ENCODE results near the gene GRK5.

Gene GRK5

GRCh38 chr10:119319920-119320258 lies 112.5 kb downstream of the GRK5 start:
- no peak for DNase-seq

- DNase-seq: no peak
Observed at GRCh38 chr10:119320981-119321380, 113.6 kb downstream of the GRK5 start.

GRCh38 chr10:119323085-119324016 lies 116.0 kb downstream of the GRK5 start:
- DNase-seq: no peak

- no peak for DNase-seq
Observed at GRCh38 chr10:119325131-119325530, 117.8 kb downstream of the GRK5 start.

GRCh38 chr10:119326167-119326566 lies 118.8 kb downstream of the GRK5 start:
- DNase-seq: no peak

- no peak for DNase-seq
Observed at GRCh38 chr10:119327096-119327745, 119.8 kb downstream of the GRK5 start.

GRCh38 chr10:119328223-119328622 lies 120.9 kb downstream of the GRK5 start:
- no peak for DNase-seq

GRCh38 chr10:119330342-119330741 lies 123.0 kb downstream of the GRK5 start:
- DNase-seq: no peak

- no peak for DNase-seq
Observed at GRCh38 chr10:119331061-119331460, 123.7 kb downstream of the GRK5 start.

- peak in 1 of 5 donors; percentile 54 for DNase-seq
Observed at GRCh38 chr10:119333146-119333792, 125.9 kb downstream of the GRK5 start.

- DNase-seq: no peak
Observed at GRCh38 chr10:119335671-119336353, 128.4 kb downstream of the GRK5 start.

GRCh38 chr10:119336599-119336998 lies 129.2 kb downstream of the GRK5 start:
- no peak for DNase-seq

GRCh38 chr10:119337223-119337622 lies 129.9 kb downstream of the GRK5 start:
- no peak for DNase-seq

- DNase-seq: no peak
Observed at GRCh38 chr10:119337796-119338432, 130.5 kb downstream of the GRK5 start.

GRCh38 chr10:119339109-119339508 lies 131.7 kb downstream of the GRK5 start:
- no peak for DNase-seq

GRCh38 chr10:119340893-119341458 lies 133.6 kb downstream of the GRK5 start:
- DNase-seq: no peak

- DNase-seq: peak in 1 of 5 donors; percentile 54
Observed at GRCh38 chr10:119341459-119342301, 134.3 kb downstream of the GRK5 start.

GRCh38 chr10:119342335-119342734 lies 135.0 kb downstream of the GRK5 start:
- DNase-seq: no peak

- no peak for DNase-seq
Observed at GRCh38 chr10:119343011-119343601, 135.7 kb downstream of the GRK5 start.

- no peak for DNase-seq
Observed at GRCh38 chr10:119344381-119344780, 137.0 kb downstream of the GRK5 start.
